ENCODE data around the gene SEZ6L2. TPM values are rescaled to one million over a fixed set of nuclear protein-coding genes. Genes with fewer than 3 reads are reported as not detected.

The SEZ6L2 gene
- total and polyA plus RNA-seq, 2 of the 13 experiments (the other 11 are each of a cell fraction or from before 2014, with no cell fraction given), result 14.9 to 16.9 TPM

GRCh38 chr16:29905668-29906067 is 6.3 kb upstream of the SEZ6L2 start:
- ChIA-PET CTCF (ENCODE audit: low intra/inter-chr PET ratio, low total read pairs) (no interaction called here), POLR2A (no interaction called here)
- no TSS peak for BruUV-seq (replicated peaks)

GRCh38 chr16:29904947-29905346 is 5.6 kb upstream of the SEZ6L2 start:
- Histone ChIP-seq H3K9me3 (ENCODE audit: low read length) (no peaks in the 10 kb centered on the region), H3K4me1 (ENCODE audit: insufficient read depth, low read length) (peaks cover 27% of the 10 kb centered on the region), H4K20me1 (ENCODE audit: insufficient read depth, low read length) (0 out of 2 replicates have a peak, but pooled peaks cover under 1% of the 10 kb centered on the region), H3K27ac (ENCODE audit: extremely low read length, insufficient read depth, low read length) (no peak overlapping the region), H3K9ac (ENCODE audit: insufficient read depth, low read depth, low read length) (no peak overlapping the region), H2AFZ (ENCODE audit: low read length) (no peak overlapping the region), H3K36me3 (replicated peaks in 1 of 2; ENCODE audit: control insufficient read depth in 1 of 2, insufficient read depth in 2 of 2, low read length in 2 of 2) (peaks cover 1 to 10% of the 10 kb centered on the region in 2 experiments; a peak in 2 of 5 replicates), H3K4me2 (ENCODE audit: low read depth, low read length) (no peak overlapping the region), H3K4me3 (replicated peaks in 1 of 3; ENCODE audit: insufficient read depth in 1 of 3, low read depth in 2 of 3, low read length in 3 of 3) (no peak overlapping the region), H3K79me2 (ENCODE audit: insufficient read depth, low read length) (peaks cover 19% of the 10 kb centered on the region), H3K27me3 (ENCODE audit: control insufficient read depth in 1 of 2, insufficient read depth in 2 of 2, low read length in 2 of 2) (no peaks in the 10 kb centered on the region; a peak in 1 of 5 replicates)
- BruUV-seq (replicated peaks), result no TSS peak
- WGBS (ENCODE audit: low lambda C conversion rate), result 98% methylated on average over 7 of the region's 7 CpGs
- ATAC-seq, result no peak
- ChIA-PET POLR2A (interaction anchor here (1.4 kb wide), 2 partner anchors 12 to 57 kb away, joined by 3 to 5 read pairs; partner anchors contain the start of gene TMEM219), CTCF (ENCODE audit: low intra/inter-chr PET ratio, low total read pairs) (no interaction called here)
- in situ Hi-C loops (cut with HindIII; ENCODE audit: extremely low pct_ligation_motif_present, low pct_unique_long_range_greater_than_20kb), result no loop called here
- intact Hi-C loops (cut with micrococcal nuclease; ENCODE audit: unreplicated experiment), result loop anchor here (5.0 kb wide), 1 partner anchor 57 kb away; the partner anchor contains the start of gene TMEM219
- DNase-seq (ENCODE audit: low spot score), result no peak
- no peak for FAIRE-seq
- TF ChIP-seq ADNP (CRISPR knock-in tag; IDR thresholded peaks at IDR 0.05) (no peak), KDM5B (CRISPR knock-in tag; IDR thresholded peaks at IDR 0.05; ENCODE audit: borderline replicate concordance) (no peak), IRF9 (CRISPR knock-in tag; IDR thresholded peaks at IDR 0.05; ENCODE audit: borderline replicate concordance) (no peak), ZNF766 (CRISPR knock-in tag; IDR thresholded peaks at IDR 0.05; ENCODE audit: borderline replicate concordance) (no peak), ETV5 (CRISPR knock-in tag; IDR thresholded peaks at IDR 0.05; ENCODE audit: borderline replicate concordance) (no peak), NFIB (CRISPR knock-in tag; IDR thresholded peaks at IDR 0.05; ENCODE audit: borderline replicate concordance) (no peak), GABPA (IDR thresholded peaks at IDR 0.05; ENCODE audit: low read depth, low read length) (no peak), GABPA (CRISPR knock-in tag; IDR thresholded peaks at IDR 0.05; ENCODE audit: low read depth) (no peak), ZNF260 (CRISPR knock-in tag; IDR thresholded peaks at IDR 0.05; ENCODE audit: borderline replicate concordance, low read depth) (no peak), DZIP1 (CRISPR knock-in tag; IDR thresholded peaks at IDR 0.05) (no peak), ZNF713 (CRISPR knock-in tag; IDR thresholded peaks at IDR 0.05) (no peak), ZNF652 (CRISPR knock-in tag; IDR thresholded peaks at IDR 0.05; ENCODE audit: borderline replicate concordance, low read depth) (no peak)

More at GRCh38 chr16:29905668-29906067, 6.3 kb upstream of the SEZ6L2 start:
- intact Hi-C loops (cut with micrococcal nuclease; ENCODE audit: unreplicated experiment), result no loop called here
- no peak overlapping the region for H3K27ac ChIP-seq (ENCODE audit: extremely low read length, insufficient read depth, low read length)
- peaks cover 19% of the 10 kb centered on the region for H3K79me2 ChIP-seq (ENCODE audit: insufficient read depth, low read length)
- no peak overlapping the region for H2AFZ ChIP-seq (ENCODE audit: low read length)
- in situ Hi-C loops (cut with HindIII; ENCODE audit: extremely low pct_ligation_motif_present, low pct_unique_long_range_greater_than_20kb), result no loop called here
- TF ChIP-seq THAP8 (CRISPR knock-in tag; IDR thresholded peaks at IDR 0.05; ENCODE audit: borderline replicate concordance), result no peak
- 0 out of 2 replicates have a peak, but pooled peaks have one; percentile 15 for TF ChIP-seq ZNF768 (CRISPR knock-in tag; IDR thresholded peaks at IDR 0.05)
- no peak for TF ChIP-seq ZNF431 (CRISPR knock-in tag; IDR thresholded peaks at IDR 0.05; ENCODE audit: borderline replicate concordance, low read depth)
- no peak for TF ChIP-seq TBL1XR1 (IDR thresholded peaks at IDR 0.05; ENCODE audit: borderline replicate concordance, low read length, partially characterized antibody)
- FAIRE-seq (no peak), ATAC-seq (no peak), DNase-seq (ENCODE audit: low spot score) (no peak)
- over 99% methylated on average over 12 of the region's 13 CpGs for WGBS (ENCODE audit: low lambda C conversion rate)
- no peak overlapping the region for H3K9ac ChIP-seq (ENCODE audit: insufficient read depth, low read depth, low read length)
- no peaks in the 10 kb centered on the region for H3K9me3 ChIP-seq (ENCODE audit: low read length)
- no peaks in the 10 kb centered on the region for H4K20me1 ChIP-seq (ENCODE audit: insufficient read depth, low read length)
- peaks cover 1 to 10% of the 10 kb centered on the region in 2 experiments; a peak in 2 of 5 replicates for H3K36me3 ChIP-seq (replicated peaks in 1 of 2; ENCODE audit: control insufficient read depth in 1 of 2, insufficient read depth in 2 of 2, low read length in 2 of 2)
- peaks cover 27% of the 10 kb centered on the region for H3K4me1 ChIP-seq (ENCODE audit: insufficient read depth, low read length)
- no peak overlapping the region for H3K4me3 ChIP-seq (replicated peaks in 1 of 3; ENCODE audit: insufficient read depth in 1 of 3, low read depth in 2 of 3, low read length in 3 of 3)
- no peaks in the 10 kb centered on the region; a peak in 1 of 5 replicates for H3K27me3 ChIP-seq (ENCODE audit: control insufficient read depth in 1 of 2, insufficient read depth in 2 of 2, low read length in 2 of 2)
- H3K4me2 ChIP-seq (ENCODE audit: low read depth, low read length), result no peak overlapping the region

Measured in HepG2 (cell line).